Right atrium auricular region (tissue), 2 donors: ENCODE measurements around the gene PTHLH. TPM values are rescaled to one million over a fixed set of nuclear protein-coding genes. Genes with fewer than 3 reads are reported as not detected.

Experiments
- DNase-seq: peaks from one replicate; pipeline ENCODE4 v3.0.0-alpha.2; 2019; ENCODE audit warnings: low spot score
- H3K27ac ChIP-seq, 2 donors: fragments of 200-600 bp; sonication (generic); 1 replicate in 1 of 2; 2 replicates in 1 of 2; pipeline ENCODE4 v1.5.1; 2016 to 2019
- H3K27me3 ChIP-seq, 2 donors: fragments of 200-600 bp; sonication (generic); one replicate each; pipeline versions ENCODE4 v1.5.1 to v1.6.0; 2017 to 2019
- H3K36me3 ChIP-seq: fragments of 200-600 bp; sonication (generic); one replicate; pipeline ENCODE4 v1.5.1; 2016
- H3K4me1 ChIP-seq, 2 donors: fragments of 200-600 bp; sonication (generic); one replicate each; pipeline versions ENCODE4 v1.5.1 to v1.6.0; 2017 to 2019
- H3K4me3 ChIP-seq, 2 donors: fragments of 200-600 bp; sonication (generic); 1 replicate in 1 of 2; 2 replicates in 1 of 2; pipeline ENCODE4 v1.5.1; 2017 to 2019; ENCODE audit warnings: mild to moderate bottlenecking in 1 of 2, moderate library complexity in 1 of 2
- H3K9me3 ChIP-seq, 2 donors: fragments of 200-600 bp; sonication (generic); one replicate each; pipeline ENCODE4 v1.5.1; 2019
- CTCF ChIP-seq, 2 donors: fragments of 200-600 bp; sonication (generic); IDR thresholded peaks; one replicate each; pipeline ENCODE4 v1.5.1; 2019; ENCODE audit warnings: antibody characterized with exemption in 2 of 2
- total RNA-seq, 2 donors: library from RNA; depleted of rRNA; stranded (reverse); fragments of >200 nt; gene quantifications; one replicate each; pipeline ENCODE4 v1.1.0, GENCODE V29; 2016

Gene PTHLH
- total RNA-seq, 2 donors from 2014 or later: 0.63 to 67.6 TPM

GRCh38 chr12:27911397-27911796 lies 61.1 kb downstream of the PTHLH start:
- H3K27me3 ChIP-seq: no peaks in the 10 kb centered on the region

More at GRCh38 chr12:27911397-27911796, 61.1 kb downstream of the PTHLH start:
- Histone ChIP-seq H3K9me3 (no peaks in the 10 kb centered on the region), H3K27ac (no peak overlapping the region), H3K36me3 (no peaks in the 10 kb centered on the region), H3K4me1 (no peaks in the 10 kb centered on the region), H3K4me3 (no peak overlapping the region)
- no peak for TF ChIP-seq CTCF (IDR thresholded peaks at IDR 0.05)
- DNase-seq: no peak

Other genes starting within 250 kb of the PTHLH start
- 10 to 100 TPM in 1 of 2 donors, 1 to 10 TPM in 1; 6.7 to 11.4 TPM for gene KLHL42, start 192.5 kb downstream of the PTHLH start, total RNA-seq
- not detected for gene MANSC4, start 192.5 kb downstream of the PTHLH start, total RNA-seq
- gene CCDC91, start 217.7 kb upstream of the PTHLH start, total RNA-seq: 10 to 100 TPM; 33.6 to 36.1 TPM